Ovary (tissue), 9 donors: Measurements from ENCODE around the gene APBA2. TPM values are rescaled to one million over a fixed set of nuclear protein-coding genes. Genes with fewer than 3 reads are reported as not detected.

Experiments used
- DNase-seq, 5 donors: peaks; one replicate each; pipeline ENCODE4 v3.0.0-alpha.2; 2019 to 2020
- H3K27ac ChIP-seq, 2 donors: fragments of 200-600 bp; one replicate each; pipeline versions ENCODE4 v1.5.1 to v1.8.0; 2019 to 2022
- H3K27me3 ChIP-seq: fragments of 200-600 bp; one replicate; pipeline ENCODE4 v1.8.0; 2022
- H3K36me3 ChIP-seq: fragments of 200-600 bp; sonication (generic); one replicate; pipeline ENCODE4 v1.5.1; 2019
- H3K4me1 ChIP-seq: one replicate; pipeline ENCODE4 v1.8.1; 2013; ENCODE audit warnings: mild to moderate bottlenecking, moderate library complexity; ENCODE audit not compliant: insufficient read depth
- H3K4me3 ChIP-seq: fragments of 200-600 bp; sonication (generic); one replicate; pipeline ENCODE4 v1.5.1; 2017
- H3K9me3 ChIP-seq, 2 donors: fragments of 200-600 bp in 1 of 2; sonication (generic) in 1 of 2; one replicate each; pipeline versions ENCODE4 v1.5.1 to v1.8.1; 2013 to 2019; ENCODE audit warnings: mild to moderate bottlenecking in 1 of 2, moderate library complexity in 1 of 2
- EP300 ChIP-seq: sonication (generic); formaldehyde crosslinking; IDR thresholded peaks from one replicate; pipeline ENCODE4 v1.6.1; 2017; ENCODE audit warnings: antibody characterized with exemption
- POLR2A ChIP-seq: fragments of 450-650 bp; IDR thresholded peaks from one replicate; pipeline ENCODE4 v1.6.1; 2017; ENCODE audit warnings: antibody characterized with exemption, mild to moderate bottlenecking, moderate library complexity
- WGBS, 3 donors: extraction: QIAGEN DNeasy Blood & Tissue Kit in 1 of 3; methylation state at CpG; one replicate each; pipeline versions ENCODE4 v1.1.5 to v1.1.7; 2013 to 2017; 5-methylcytosine and 5-hydroxymethylcytosine counted together
- intact Hi-C, 4 donors: fragments of 100-400 bp; cut with DNase I; formaldehyde crosslinking; loops; one replicate each; pipeline versions ENCODE4 v1.11.0 to v1.15.1; 2022 to 2023
- polyA plus RNA-seq, 2 donors: library from polyadenylated mRNA; stranded (reverse); fragments of 200-250 nt in 1 of 2; fragments of 350-450 nt in 1 of 2; fragmentation: Illumina TruSeq in 1 of 2; extraction: RNeasy Lipid Tissue Mini Kit (QIAGEN cat#74804) in 1 of 2; gene quantifications; one replicate each; pipeline ENCODE4 v1.2.3, GENCODE V29; 2013 to 2014
- total RNA-seq, 7 donors: library from RNA; depleted of rRNA in 2 of 7; stranded (reverse); fragments of >200 nt in 2 of 7; fragmentation: NEBNext Ultra II Directional in 3 of 7; extraction: Animal tissue kit (Norgen Biotek cat#: 25700) in 3 of 7; gene quantifications; one replicate each; pipeline versions ENCODE4 v1.1.0 to v1.2.4, GENCODE V29; 2016 to 2023
- TF ChIP-seq, protein P1 (sequence below), 3 donors: fragments of 450-650 bp in 2 of 3; fragments of 200-600 bp in 1 of 3; IDR thresholded peaks; one replicate each; pipeline versions ENCODE4 v1.5.1 to v1.8.0; 2016 to 2022; ENCODE audit warnings: antibody characterized with exemption in 3 of 3, mild to moderate bottlenecking in 1 of 3
- donor health status: DM: no; HTN: no; CAD: no; lungs with moderate emphysema.
- donor health status: DM: no; HTN: no; CAD: no.
- donor health status: Bipolar disorder and iron deficiency.
- donor health status: DM: yes; HTN: yes; CAD: no.
- donor health status: DM: no; HTN: no; CAD: no.
- donor health status: DM: yes; HTN: yes; CAD: no.

Gene APBA2
- total and polyA plus RNA-seq, 9 donors: 0.53 to 3.1 (median 1.4) TPM

DNA sequence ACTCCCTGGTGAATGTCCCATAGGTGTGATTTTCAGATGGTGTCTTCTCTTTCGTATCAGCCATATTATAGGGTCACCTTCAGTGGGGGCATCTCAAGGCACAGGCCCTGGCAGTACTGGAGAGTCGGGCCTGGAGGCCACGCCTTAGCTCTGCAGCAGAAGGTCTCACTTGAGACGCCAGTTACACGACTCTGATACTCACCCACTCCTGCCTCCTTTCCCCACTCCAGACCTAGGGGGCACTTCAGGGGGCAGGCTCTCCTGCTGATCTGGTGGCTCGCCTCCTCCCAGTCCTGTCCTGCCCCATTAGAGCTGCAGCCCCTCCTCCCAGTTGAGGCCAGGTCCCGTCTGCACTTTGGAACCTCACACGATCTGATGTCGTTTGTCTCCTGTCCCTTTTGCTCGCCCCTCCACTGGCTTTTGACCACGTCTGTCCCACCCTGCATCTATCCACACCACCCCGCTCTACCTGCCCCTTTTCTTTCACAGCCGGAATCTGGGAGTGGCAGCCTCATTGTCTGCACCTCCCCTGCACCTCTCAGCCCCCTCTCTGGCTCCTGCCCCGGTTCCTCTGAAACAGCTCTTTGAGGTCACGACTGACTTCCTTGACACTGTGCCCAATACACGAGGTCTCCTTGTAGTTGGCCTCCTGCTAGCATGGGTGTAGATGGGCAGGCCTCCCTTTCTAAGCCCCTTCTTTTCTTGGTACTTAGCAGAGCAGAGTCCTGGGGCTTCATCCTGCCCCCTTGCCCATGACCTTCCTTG, 201.9 kb downstream of the APBA2 start:
- Histone ChIP-seq H3K27me3 (no peaks in the 10 kb centered on the region), H3K4me1 (no peaks in the 10 kb centered on the region), H3K27ac (no peak overlapping the region), H3K36me3 (no peaks in the 10 kb centered on the region), H3K4me3 (no peak overlapping the region), H3K9me3 (no peaks in the 10 kb centered on the region)
- TF ChIP-seq EP300 (no peak), POLR2A (no peak)
- TF ChIP-seq, protein P1, sequence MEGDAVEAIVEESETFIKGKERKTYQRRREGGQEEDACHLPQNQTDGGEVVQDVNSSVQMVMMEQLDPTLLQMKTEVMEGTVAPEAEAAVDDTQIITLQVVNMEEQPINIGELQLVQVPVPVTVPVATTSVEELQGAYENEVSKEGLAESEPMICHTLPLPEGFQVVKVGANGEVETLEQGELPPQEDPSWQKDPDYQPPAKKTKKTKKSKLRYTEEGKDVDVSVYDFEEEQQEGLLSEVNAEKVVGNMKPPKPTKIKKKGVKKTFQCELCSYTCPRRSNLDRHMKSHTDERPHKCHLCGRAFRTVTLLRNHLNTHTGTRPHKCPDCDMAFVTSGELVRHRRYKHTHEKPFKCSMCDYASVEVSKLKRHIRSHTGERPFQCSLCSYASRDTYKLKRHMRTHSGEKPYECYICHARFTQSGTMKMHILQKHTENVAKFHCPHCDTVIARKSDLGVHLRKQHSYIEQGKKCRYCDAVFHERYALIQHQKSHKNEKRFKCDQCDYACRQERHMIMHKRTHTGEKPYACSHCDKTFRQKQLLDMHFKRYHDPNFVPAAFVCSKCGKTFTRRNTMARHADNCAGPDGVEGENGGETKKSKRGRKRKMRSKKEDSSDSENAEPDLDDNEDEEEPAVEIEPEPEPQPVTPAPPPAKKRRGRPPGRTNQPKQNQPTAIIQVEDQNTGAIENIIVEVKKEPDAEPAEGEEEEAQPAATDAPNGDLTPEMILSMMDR (IDR thresholded peaks at IDR 0.05): no peak
- no peak for DNase-seq
- WGBS, 3 donors: 85 to 86% (median 86%) methylated on average over 16 of the region's 16 CpGs
- intact Hi-C loops: no loop called here

DNA sequence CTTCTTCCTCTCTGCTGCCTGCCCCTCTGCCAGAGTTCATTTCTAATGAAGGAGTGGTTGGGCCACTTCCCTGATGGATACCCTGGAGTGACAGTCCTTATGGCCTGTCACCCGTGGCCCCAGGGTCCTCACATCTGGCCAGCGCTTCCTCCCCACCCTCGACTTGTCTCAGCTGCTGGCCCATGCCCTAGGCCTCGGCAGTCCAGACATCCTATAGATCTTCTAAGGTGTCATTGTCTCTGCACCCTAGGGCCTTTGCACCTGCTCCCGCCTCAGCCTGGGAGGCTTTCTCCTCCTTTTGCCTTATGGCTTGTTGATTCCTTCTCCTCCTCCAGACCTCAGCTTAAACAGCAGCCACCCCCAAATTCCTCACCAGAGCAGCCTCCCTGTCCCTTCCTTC, 202.9 kb downstream of the APBA2 start:
- no peaks in the 10 kb centered on the region for H3K9me3 ChIP-seq
- TF ChIP-seq POLR2A: no peak
- TF ChIP-seq EP300: no peak
- TF ChIP-seq, protein P1 (IDR thresholded peaks at IDR 0.05): no peak
- H3K27ac ChIP-seq: no peak overlapping the region
- H3K36me3 ChIP-seq: no peaks in the 10 kb centered on the region
- no peaks in the 10 kb centered on the region for H3K27me3 ChIP-seq
- no peak for DNase-seq
- 90 to 97% (median 91%) methylated on average over 5 of the region's 5 CpGs for WGBS, 3 donors
- no peaks in the 10 kb centered on the region for H3K4me1 ChIP-seq
- H3K4me3 ChIP-seq: no peak overlapping the region
- intact Hi-C loops: no loop called here

DNA sequence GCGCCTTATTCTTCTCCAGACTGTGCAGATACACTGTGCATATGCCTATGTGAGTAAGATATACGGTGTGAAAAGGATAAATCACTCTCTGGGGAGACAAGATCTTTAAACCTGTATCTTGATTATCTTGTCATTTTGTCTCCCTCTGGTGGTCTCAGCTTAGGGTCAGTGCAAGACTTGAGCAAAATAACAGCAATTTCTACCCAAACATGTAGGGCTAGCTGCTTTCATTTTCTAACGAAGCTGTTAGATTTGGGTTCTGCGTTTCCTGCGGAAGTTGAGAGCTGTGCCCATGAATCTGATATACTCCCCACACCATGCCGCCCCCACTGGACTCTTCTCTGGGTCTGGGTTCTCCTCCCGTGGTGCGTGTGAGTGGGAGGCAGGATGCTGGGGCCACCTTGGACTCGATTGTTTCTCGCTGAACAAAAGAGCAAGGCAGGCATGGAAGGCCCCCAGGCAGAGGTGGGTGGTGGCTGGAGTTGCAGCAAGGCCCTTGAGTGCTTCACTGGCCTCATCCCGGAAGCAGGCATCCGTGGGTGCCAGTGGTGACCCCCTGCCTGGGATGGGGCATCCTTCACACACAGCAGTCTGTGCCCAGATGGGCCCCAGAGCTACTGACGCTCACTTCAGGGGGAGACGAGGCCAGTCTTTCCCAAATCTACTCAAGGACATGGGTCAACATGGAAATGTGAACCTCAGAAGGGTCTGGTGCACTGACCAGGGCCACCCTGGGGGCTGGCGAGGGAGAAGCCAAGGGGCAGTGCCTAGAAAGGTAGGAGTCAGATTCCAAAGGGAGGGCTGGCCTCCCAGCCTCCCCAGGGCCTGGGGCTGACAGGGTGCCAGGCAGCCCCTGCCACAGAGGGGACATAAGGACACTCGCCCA, 204.2 kb downstream of the APBA2 start:
- H3K36me3 ChIP-seq: no peaks in the 10 kb centered on the region
- no peaks in the 10 kb centered on the region for H3K4me1 ChIP-seq
- intact Hi-C loops: no loop called here
- no peak for DNase-seq
- 53 to 63% (median 59%) methylated on average over 16 of the region's 16 CpGs for WGBS, 3 donors
- H3K27me3 ChIP-seq: no peaks in the 10 kb centered on the region
- H3K27ac ChIP-seq: no peak overlapping the region
- TF ChIP-seq EP300: no peak
- TF ChIP-seq, protein P1 (IDR thresholded peaks at IDR 0.05): no peak
- H3K9me3 ChIP-seq: no peaks in the 10 kb centered on the region
- no peak overlapping the region for H3K4me3 ChIP-seq

DNA sequence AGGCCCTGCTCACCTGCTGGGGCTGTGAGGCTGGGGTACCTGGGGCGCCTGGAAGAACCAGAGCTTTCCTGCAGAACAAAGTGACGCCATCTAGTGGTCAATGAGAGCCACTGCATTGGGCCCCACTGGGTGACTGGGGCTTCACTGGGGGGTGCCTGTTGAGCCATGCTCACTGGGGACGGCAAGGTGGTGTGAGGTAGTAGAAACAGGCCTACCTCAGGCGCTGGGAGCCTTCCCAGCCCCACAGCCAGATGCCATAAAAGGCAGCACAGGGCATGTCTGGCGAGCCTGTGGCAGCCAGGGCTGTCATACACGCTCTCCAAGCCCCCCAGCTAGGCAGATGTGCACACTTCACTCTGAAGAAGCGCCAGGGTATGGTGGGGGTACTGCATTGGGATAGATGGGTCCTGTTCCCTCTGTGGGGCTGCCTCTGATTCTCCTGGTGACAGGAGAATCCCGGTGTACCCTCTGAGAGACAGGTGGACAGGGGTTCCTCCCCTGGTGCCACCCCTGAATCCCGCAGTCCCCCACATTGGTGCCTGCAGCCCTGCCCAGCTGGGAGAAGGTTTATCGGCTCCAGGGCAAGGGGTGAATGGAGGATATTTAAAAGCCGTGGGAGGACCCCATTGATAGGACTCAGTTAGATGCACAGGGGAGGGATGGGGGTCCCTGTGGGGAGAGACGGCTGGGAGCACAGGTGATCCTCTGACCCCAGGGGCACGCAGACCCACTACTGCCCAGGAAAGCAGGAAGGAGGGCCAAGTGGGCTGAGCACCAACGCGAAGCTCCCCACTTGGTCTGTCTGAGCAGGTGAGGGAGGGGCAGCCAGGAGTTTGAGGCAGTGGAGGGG, 205.1 kb downstream of the APBA2 start:
- TF ChIP-seq, protein P1 (IDR thresholded peaks at IDR 0.05): no peak
- TF ChIP-seq POLR2A: no peak
- DNase-seq: no peak
- Histone ChIP-seq H3K27me3 (no peaks in the 10 kb centered on the region), H3K4me1 (no peaks in the 10 kb centered on the region), H3K36me3 (no peaks in the 10 kb centered on the region), H3K9me3 (no peaks in the 10 kb centered on the region), H3K4me3 (no peak overlapping the region), H3K27ac (no peak overlapping the region)
- WGBS, 3 donors: 70 to 74% (median 73%) methylated on average over 14 to 15 of the region's 15 CpGs
- intact Hi-C loops: no loop called here
